ENCODE results near the gene USP51. TPM values are rescaled to one million over a fixed set of nuclear protein-coding genes. Genes with fewer than 3 reads are reported as not detected.
"Not testable (repeated sequence)": the region's sequence is repeated elsewhere in the genome, so short reads cannot be mapped to it uniquely, and the experiment has no call there.

USP51 gene
- total RNA-seq, 4 donors from 2014 or later = 1.4 to 2.3 (median 1.6) TPM

GRCh38 chrX:55513045-55513737 is 23.5 kb upstream of the USP51 start:
- H3K4me3 ChIP-seq, H3K27ac ChIP-seq, H3K27me3 ChIP-seq, H3K36me3 ChIP-seq, H3K9me3 ChIP-seq, ATAC-seq, H3K4me1 ChIP-seq: not testable (repeated sequence)
- WGBS, 2 donors (ENCODE audit: low coverage in 1 of 2) = no CpG with 5 or more reads among the region's 6 CpGs

DNA sequence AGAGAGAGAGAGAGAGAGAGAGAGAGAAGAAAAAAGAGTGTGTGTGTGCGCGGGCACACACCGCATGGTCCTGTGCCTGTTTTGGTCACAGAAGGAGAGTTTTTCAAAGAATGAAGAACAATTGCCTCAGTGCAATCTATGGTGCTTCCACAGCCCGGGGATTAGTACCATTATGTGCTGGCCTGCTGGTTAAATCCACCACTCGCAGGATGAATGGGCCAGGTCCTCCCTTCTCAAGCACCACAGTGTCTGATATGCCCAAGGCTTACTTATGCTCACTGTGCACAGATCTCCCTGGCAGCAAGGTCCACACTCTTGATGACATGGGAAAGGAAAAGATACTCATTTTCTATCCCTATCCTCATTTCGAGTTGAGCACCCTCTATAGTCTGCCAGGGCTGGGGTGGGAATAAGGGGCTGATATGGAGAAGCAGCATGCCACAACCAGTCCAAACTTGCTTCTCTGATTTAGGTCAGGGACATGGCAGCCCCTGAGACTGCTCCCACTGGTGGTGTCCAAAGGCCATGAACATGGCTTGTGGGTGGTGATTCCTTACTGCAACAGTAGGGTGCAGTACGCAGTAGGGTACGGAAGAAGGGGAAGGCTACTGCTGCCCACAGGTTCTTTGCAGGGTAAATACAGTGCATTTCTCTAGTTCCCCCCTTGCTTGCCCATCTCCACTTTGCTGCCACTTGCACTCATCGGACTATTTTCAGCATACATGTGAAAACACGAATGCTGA is 18.9 kb upstream of the USP51 start:
- not testable (repeated sequence) for ATAC-seq, H3K27ac ChIP-seq, H3K9me3 ChIP-seq, H3K27me3 ChIP-seq, H3K36me3 ChIP-seq, H3K4me1 ChIP-seq, H3K4me3 ChIP-seq
- no CpG with 5 or more reads among the region's 10 CpGs for WGBS, 2 donors (ENCODE audit: low coverage in 1 of 2)

- not testable (repeated sequence) for H3K27ac ChIP-seq, H3K4me3 ChIP-seq, ATAC-seq, H3K36me3 ChIP-seq, H3K27me3 ChIP-seq, H3K4me1 ChIP-seq, H3K9me3 ChIP-seq
- WGBS, 2 donors (ENCODE audit: low coverage in 1 of 2) = no CpG with 5 or more reads among the region's 5 CpGs
Observed at GRCh38 chrX:55507699-55508098, 18.1 kb upstream of the USP51 start.

GRCh38 chrX:55507010-55507409 is 17.4 kb upstream of the USP51 start:
- H3K27ac ChIP-seq, H3K4me1 ChIP-seq, H3K4me3 ChIP-seq, H3K36me3 ChIP-seq, H3K27me3 ChIP-seq, H3K9me3 ChIP-seq, ATAC-seq: not testable (repeated sequence)
- no CpG with 5 or more reads among the region's 5 CpGs for WGBS, 2 donors (ENCODE audit: low coverage in 1 of 2)

DNA sequence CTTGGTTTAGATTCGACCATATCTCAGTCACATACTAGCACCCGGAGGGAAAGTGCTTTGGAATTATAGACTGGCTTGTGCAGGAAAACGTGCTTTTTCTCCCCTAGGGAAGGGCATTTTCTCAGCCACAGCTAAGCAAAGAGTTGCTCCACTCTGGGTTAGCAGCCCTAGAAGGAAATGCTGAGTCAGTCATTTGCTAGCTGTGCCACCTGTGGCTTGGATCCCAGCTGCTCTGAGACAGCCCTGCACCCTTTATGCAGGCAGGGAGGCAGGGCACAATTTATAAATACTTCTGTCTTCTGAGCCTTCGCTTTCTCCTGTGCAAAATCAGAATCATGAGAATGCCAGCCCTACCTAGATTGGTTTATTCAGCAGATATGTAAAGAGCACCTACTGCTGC is 1.3 kb upstream of the USP51 start:
- TF ChIP-seq, protein P1, sequence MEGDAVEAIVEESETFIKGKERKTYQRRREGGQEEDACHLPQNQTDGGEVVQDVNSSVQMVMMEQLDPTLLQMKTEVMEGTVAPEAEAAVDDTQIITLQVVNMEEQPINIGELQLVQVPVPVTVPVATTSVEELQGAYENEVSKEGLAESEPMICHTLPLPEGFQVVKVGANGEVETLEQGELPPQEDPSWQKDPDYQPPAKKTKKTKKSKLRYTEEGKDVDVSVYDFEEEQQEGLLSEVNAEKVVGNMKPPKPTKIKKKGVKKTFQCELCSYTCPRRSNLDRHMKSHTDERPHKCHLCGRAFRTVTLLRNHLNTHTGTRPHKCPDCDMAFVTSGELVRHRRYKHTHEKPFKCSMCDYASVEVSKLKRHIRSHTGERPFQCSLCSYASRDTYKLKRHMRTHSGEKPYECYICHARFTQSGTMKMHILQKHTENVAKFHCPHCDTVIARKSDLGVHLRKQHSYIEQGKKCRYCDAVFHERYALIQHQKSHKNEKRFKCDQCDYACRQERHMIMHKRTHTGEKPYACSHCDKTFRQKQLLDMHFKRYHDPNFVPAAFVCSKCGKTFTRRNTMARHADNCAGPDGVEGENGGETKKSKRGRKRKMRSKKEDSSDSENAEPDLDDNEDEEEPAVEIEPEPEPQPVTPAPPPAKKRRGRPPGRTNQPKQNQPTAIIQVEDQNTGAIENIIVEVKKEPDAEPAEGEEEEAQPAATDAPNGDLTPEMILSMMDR (IDR thresholded peaks at IDR 0.05) = no peak
- no peak for TF ChIP-seq POLR2AphosphoS5 (IDR thresholded peaks at IDR 0.05)
- no peak for TF ChIP-seq POLR2A (IDR thresholded peaks at IDR 0.05)
- TF ChIP-seq EP300 (IDR thresholded peaks at IDR 0.05) = no peak
- no peaks in the 10 kb centered on the region for H3K9me3 ChIP-seq
- no peak for ATAC-seq
- H3K36me3 ChIP-seq = no peaks in the 10 kb centered on the region
- no peak overlapping the region for H3K4me3 ChIP-seq
- H3K27me3 ChIP-seq = no peaks in the 10 kb centered on the region
- peak overlapping the region in 2 of 4 donors; percentile 92 to 95 for H3K27ac ChIP-seq
- H3K4me1 ChIP-seq = peaks cover 0 to 8% (median 0%) of the 10 kb centered on the region in 3 donors
- no CpG with 5 or more reads among the region's 4 CpGs for WGBS, 2 donors (ENCODE audit: low coverage in 1 of 2)

DNA sequence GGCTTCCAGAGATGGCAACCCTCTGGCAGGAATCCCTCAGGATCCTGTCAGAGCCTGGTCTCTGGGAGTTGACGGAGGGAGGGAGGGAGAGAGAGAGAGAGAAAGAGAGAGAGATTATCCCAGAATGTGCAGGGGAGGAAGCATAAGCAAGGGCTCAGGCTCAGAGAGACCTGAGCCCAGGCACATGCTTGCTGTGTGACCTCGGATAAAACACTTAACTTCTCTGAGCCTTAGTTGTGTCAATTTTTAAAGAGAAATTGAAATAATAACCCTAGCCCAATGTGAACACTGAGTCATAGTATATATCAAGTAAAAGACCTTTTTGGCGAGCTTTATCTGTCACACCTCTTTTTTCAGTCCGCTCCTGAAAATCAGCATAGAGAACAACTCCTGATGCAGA is 473 bp upstream of the USP51 start:
- no peak for ATAC-seq
- no peak for TF ChIP-seq POLR2A (IDR thresholded peaks at IDR 0.05)
- TF ChIP-seq POLR2AphosphoS5 (IDR thresholded peaks at IDR 0.05) = no peak
- TF ChIP-seq EP300 (IDR thresholded peaks at IDR 0.05) = no peak
- TF ChIP-seq, protein P1 (IDR thresholded peaks at IDR 0.05) = no peak
- Histone ChIP-seq H3K4me1 (peaks cover 0 to 8% (median 0%) of the 10 kb centered on the region in 3 donors), H3K27me3 (no peaks in the 10 kb centered on the region), H3K36me3 (no peaks in the 10 kb centered on the region), H3K4me3 (peak overlapping the region; percentile 71 to 91), H3K27ac (peak overlapping the region; percentile 89 to 95 (median 92)), H3K9me3 (no peaks in the 10 kb centered on the region)
- WGBS, 2 donors (ENCODE audit: low coverage in 1 of 2) = 59 to 85% methylated on average over 2 to 3 of the region's 4 CpGs
